Hepatocyte (in vitro differentiated cells): ENCODE measurements around the gene FGD5. TPM values are rescaled to one million over a fixed set of nuclear protein-coding genes. Genes with fewer than 3 reads are reported as not detected.

Source experiments
- DNase-seq: peaks from one replicate; pipeline ENCODE4 v3.0.0-alpha.2; 2016; ENCODE audit warnings: low spot score
- H2AFZ ChIP-seq: fragments of 200-600 bp; sonication (generic); 2 replicates; pipeline ENCODE4 v1.6.0; 2016; ENCODE audit warnings: antibody characterized with exemption, mild to moderate bottlenecking
- H3K27ac ChIP-seq: fragments of 200-600 bp; sonication (generic); 2 replicates; pipeline ENCODE4 v1.5.1; 2016; ENCODE audit warnings: mild to moderate bottlenecking
- H3K27me3 ChIP-seq: fragments of 200-600 bp; sonication (generic); 2 replicates; pipeline ENCODE4 v1.6.1; 2016
- H3K36me3 ChIP-seq: fragments of 200-600 bp; sonication (generic); replicated peaks from 2 replicates; pipeline ENCODE4 v1.5.1; 2016; ENCODE audit warnings: low read depth; ENCODE audit not compliant: insufficient read depth
- H3K4me1 ChIP-seq: fragments of 200-600 bp; sonication (generic); 2 replicates; pipeline ENCODE4 v1.5.1; 2016; ENCODE audit warnings: mild to moderate bottlenecking, moderate library complexity; ENCODE audit not compliant: insufficient read depth
- H3K4me2 ChIP-seq: fragments of 200-600 bp; sonication (generic); 2 replicates; pipeline ENCODE4 v1.6.0; 2016
- H3K4me3 ChIP-seq: fragments of 200-600 bp; sonication (generic); 2 replicates; pipeline ENCODE4 v1.5.1; 2016; ENCODE audit warnings: mild to moderate bottlenecking
- H3K79me2 ChIP-seq: fragments of 200-600 bp; sonication (generic); 2 replicates; pipeline ENCODE4 v1.6.0; 2017; ENCODE audit warnings: mild to moderate bottlenecking
- H3K9me2 ChIP-seq: fragments of 200-600 bp; sonication (generic); replicated peaks from 2 replicates; pipeline ENCODE4 v1.6.0; 2017; ENCODE audit warnings: mild to moderate bottlenecking; ENCODE audit not compliant: insufficient read depth
- H3K9me3 ChIP-seq: fragments of 200-600 bp; sonication (generic); 2 replicates; pipeline ENCODE4 v1.5.1; 2016; ENCODE audit warnings: low read depth, mild to moderate bottlenecking
- H4K20me1 ChIP-seq: fragments of 200-600 bp; sonication (generic); 2 replicates; pipeline ENCODE4 v1.6.0; 2016; ENCODE audit warnings: mild to moderate bottlenecking; ENCODE audit not compliant: insufficient read depth, poor library complexity, severe bottlenecking
- EZH2 ChIP-seq: fragments of 200-600 bp; sonication (generic); IDR thresholded peaks from 2 replicates; pipeline ENCODE4 v1.6.1; 2016; ENCODE audit warnings: antibody characterized with exemption, mild to moderate bottlenecking, borderline replicate concordance
- EZH2phosphoT487 ChIP-seq: fragments of 200-600 bp; sonication (generic); IDR thresholded peaks from one replicate; pipeline ENCODE4 v1.6.1; 2018; ENCODE audit warnings: antibody characterized with exemption, mild to moderate bottlenecking, low read depth, moderate library complexity; ENCODE audit not compliant: unreplicated experiment, severe bottlenecking
- WGBS: methylation state at CpG from one replicate; pipeline ENCODE4 v1.1.6; 2016; ENCODE audit warnings: low lambda C conversion rate; ENCODE audit errors: missing lambda C conversion rate; 5-methylcytosine and 5-hydroxymethylcytosine counted together
- polyA plus RNA-seq: library from polyadenylated mRNA; unstranded; fragments of >200 nt; fragmentation: Nextera tagmentation; extraction: Ambion mirVana; gene quantifications from 2 replicates; pipeline ENCODE4 v1.2.1, GENCODE V29; 2016
- total RNA-seq: library from RNA; depleted of rRNA; stranded (reverse); fragments of >200 nt; gene quantifications from 2 replicates; pipeline ENCODE4 v1.2.3, GENCODE V29; 2014
- TF ChIP-seq, protein P1 (sequence below): fragments of 200-600 bp; sonication (generic); IDR thresholded peaks from 2 replicates; pipeline ENCODE4 v1.5.1; 2016; ENCODE audit warnings: antibody characterized with exemption, mild to moderate bottlenecking; ENCODE audit not compliant: poor library complexity

Gene FGD5
- total and polyA plus RNA-seq, 2 experiments from 2014 or later: 2.9 to 3.3 TPM

DNA sequence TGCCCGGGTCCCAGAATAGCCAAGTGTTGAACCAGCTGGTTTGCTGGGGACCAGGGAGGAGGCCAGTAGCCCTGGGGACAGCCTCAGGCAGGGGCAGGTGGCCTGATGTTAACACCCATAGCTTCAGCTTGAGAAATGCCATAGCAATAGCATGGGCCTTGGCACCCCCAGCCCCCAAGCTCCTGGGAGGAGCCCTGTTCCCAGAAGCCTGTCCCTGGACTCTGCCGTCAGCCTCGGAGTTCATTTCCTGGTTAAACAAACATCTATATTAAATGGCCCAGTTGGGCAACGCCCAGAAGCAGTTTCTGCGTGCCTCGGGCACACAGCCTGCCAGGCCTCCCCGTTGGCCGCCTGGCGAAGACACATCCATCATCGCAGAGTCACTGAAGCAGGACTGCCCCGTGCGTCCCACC, 58.2 kb downstream of the FGD5 start:
- Histone ChIP-seq H3K4me3 (no peak overlapping the region), H3K9me2 (no peaks in the 10 kb centered on the region), H4K20me1 (no peaks in the 10 kb centered on the region), H3K4me2 (no peak overlapping the region), H3K4me1 (no peaks in the 10 kb centered on the region), H3K9me3 (no peaks in the 10 kb centered on the region), H3K79me2 (no peaks in the 10 kb centered on the region), H3K27me3 (no peaks in the 10 kb centered on the region), H2AFZ (no peak overlapping the region), H3K36me3 (no peaks in the 10 kb centered on the region), H3K27ac (no peak overlapping the region)
- TF ChIP-seq EZH2 (no peak), EZH2phosphoT487 (no peak)
- TF ChIP-seq, protein P1, sequence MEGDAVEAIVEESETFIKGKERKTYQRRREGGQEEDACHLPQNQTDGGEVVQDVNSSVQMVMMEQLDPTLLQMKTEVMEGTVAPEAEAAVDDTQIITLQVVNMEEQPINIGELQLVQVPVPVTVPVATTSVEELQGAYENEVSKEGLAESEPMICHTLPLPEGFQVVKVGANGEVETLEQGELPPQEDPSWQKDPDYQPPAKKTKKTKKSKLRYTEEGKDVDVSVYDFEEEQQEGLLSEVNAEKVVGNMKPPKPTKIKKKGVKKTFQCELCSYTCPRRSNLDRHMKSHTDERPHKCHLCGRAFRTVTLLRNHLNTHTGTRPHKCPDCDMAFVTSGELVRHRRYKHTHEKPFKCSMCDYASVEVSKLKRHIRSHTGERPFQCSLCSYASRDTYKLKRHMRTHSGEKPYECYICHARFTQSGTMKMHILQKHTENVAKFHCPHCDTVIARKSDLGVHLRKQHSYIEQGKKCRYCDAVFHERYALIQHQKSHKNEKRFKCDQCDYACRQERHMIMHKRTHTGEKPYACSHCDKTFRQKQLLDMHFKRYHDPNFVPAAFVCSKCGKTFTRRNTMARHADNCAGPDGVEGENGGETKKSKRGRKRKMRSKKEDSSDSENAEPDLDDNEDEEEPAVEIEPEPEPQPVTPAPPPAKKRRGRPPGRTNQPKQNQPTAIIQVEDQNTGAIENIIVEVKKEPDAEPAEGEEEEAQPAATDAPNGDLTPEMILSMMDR: no peak
- peak; percentile 39 for DNase-seq
- WGBS: 59% methylated on average over 12 of the region's 12 CpGs

- no peak overlapping the region for H3K4me2 ChIP-seq
These were observed 58.7 kb downstream of the FGD5 start for GRCh38 chr3:14877469-14877868.

GRCh38 chr3:14879211-14879874, 60.6 kb downstream of the FGD5 start:
- no peak for TF ChIP-seq EZH2
- TF ChIP-seq, protein P1: no peak
- TF ChIP-seq EZH2phosphoT487: no peak
- H3K79me2 ChIP-seq: no peaks in the 10 kb centered on the region
- no peaks in the 10 kb centered on the region for H3K27me3 ChIP-seq
- no peak overlapping the region for H3K4me3 ChIP-seq
- no peak overlapping the region for H3K4me2 ChIP-seq
- no peaks in the 10 kb centered on the region for H3K9me2 ChIP-seq
- peak; percentile 30 for DNase-seq
- H2AFZ ChIP-seq: no peak overlapping the region
- H3K9me3 ChIP-seq: no peaks in the 10 kb centered on the region
- no peaks in the 10 kb centered on the region for H3K4me1 ChIP-seq
- no peak overlapping the region for H3K27ac ChIP-seq
- no peaks in the 10 kb centered on the region for H3K36me3 ChIP-seq
- no peaks in the 10 kb centered on the region for H4K20me1 ChIP-seq
- WGBS: 61% methylated on average over 12 of the region's 12 CpGs

More at GRCh38 chr3:14877469-14877868, 58.7 kb downstream of the FGD5 start:
- Histone ChIP-seq H3K27ac (no peak overlapping the region), H3K4me1 (no peaks in the 10 kb centered on the region), H4K20me1 (no peaks in the 10 kb centered on the region), H3K27me3 (no peaks in the 10 kb centered on the region), H3K79me2 (no peaks in the 10 kb centered on the region), H2AFZ (no peak overlapping the region), H3K36me3 (no peaks in the 10 kb centered on the region), H3K4me3 (no peak overlapping the region), H3K9me2 (no peaks in the 10 kb centered on the region), H3K9me3 (no peaks in the 10 kb centered on the region)
- TF ChIP-seq, protein P1: no peak
- TF ChIP-seq EZH2 (no peak), EZH2phosphoT487 (no peak)
- WGBS: 85% methylated on average over 7 of the region's 7 CpGs
- no peak for DNase-seq
